Transverse colon (tissue), 4 donors: ENCODE measurements around the gene NDEL1.

Experiments
- CTCF ChIP-seq, 5 experiments: fragments of 200-600 bp in 3 of 5; fragments of 450-650 bp in 2 of 5; sonication (generic) in 3 of 5; IDR thresholded peaks; 1 replicate in 2 of 5; 2 replicates in 3 of 5; pipeline ENCODE4 v1.5.1; 2016 to 2017; ENCODE audit warnings: antibody characterized with exemption in 5 of 5, inconsistent platforms in 3 of 5, mild to moderate bottlenecking in 2 of 5, moderate library complexity in 1 of 5
- EP300 ChIP-seq: sonication (generic); formaldehyde crosslinking; IDR thresholded peaks from one replicate; pipeline ENCODE4 v1.6.1; 2017; ENCODE audit warnings: antibody characterized with exemption, low read depth
- POLR2A ChIP-seq: fragments of 450-650 bp; IDR thresholded peaks from one replicate; pipeline ENCODE4 v1.6.1; 2016; ENCODE audit warnings: antibody characterized with exemption, mild to moderate bottlenecking, moderate library complexity
- POLR2AphosphoS5 ChIP-seq, 3 donors: sonication (generic); formaldehyde crosslinking; IDR thresholded peaks; one replicate each; pipeline ENCODE4 v1.6.1; 2016; ENCODE audit warnings: antibody characterized with exemption in 3 of 3

- TF ChIP-seq CTCF (IDR thresholded peaks at IDR 0.05) (no peak), POLR2A (no peak), POLR2AphosphoS5 (IDR thresholded peaks at IDR 0.05) (no peak), EP300 (no peak)
Observed at GRCh38 chr17:8472663-8473062, 37.0 kb downstream of the NDEL1 start.
